GM21515 (cell line): ENCODE results near the gene GRIK4.

Source experiments
- ATAC-seq: cut with Tn5 transposase; IDR thresholded peaks from one replicate; pipeline ENCODE4 v1.9.1; 2021; ENCODE audit not compliant: unreplicated experiment

Gene GRIK4

DNA sequence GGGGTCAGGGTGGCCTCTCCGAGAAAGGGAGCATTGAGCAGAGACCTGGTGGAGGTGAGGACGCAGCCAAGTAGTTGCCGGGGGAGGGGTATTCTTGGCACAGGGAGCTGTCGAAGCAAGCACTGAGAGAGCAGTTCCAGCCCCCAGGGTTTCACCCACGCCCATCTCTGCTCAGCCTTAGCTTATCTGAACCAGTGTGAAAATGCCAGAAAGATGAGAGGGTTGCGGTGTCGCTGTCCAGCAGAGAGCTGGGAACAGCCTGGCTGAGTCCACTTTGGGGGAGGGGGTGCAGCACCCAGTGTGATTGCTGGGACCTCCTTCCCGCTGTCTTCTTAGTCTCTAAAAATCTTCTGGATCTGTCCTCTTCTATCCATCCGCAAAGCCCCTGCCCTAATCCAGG is 389.1 kb downstream of the GRIK4 start:
- ATAC-seq: no peak

DNA sequence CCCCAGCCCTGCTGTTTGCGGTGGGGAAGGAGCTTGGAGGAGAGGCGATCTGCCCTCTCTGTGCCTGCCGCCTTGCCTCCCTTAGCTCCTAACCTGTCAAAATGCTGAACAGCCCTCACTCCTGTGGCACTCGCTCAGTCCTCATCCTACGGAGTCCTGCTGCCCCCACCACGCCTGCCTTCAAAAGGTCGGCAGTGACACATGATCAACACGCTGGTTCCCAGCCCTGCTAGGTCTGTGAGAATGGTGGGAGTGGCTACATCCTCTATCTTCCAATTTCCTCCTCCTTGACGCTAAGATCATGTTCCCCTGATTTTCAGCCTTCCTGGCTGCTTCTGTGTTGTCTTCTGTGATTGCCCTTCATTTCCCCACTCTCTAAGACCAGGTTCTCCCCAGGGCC is 392.1 kb downstream of the GRIK4 start:
- ATAC-seq: no peak

DNA sequence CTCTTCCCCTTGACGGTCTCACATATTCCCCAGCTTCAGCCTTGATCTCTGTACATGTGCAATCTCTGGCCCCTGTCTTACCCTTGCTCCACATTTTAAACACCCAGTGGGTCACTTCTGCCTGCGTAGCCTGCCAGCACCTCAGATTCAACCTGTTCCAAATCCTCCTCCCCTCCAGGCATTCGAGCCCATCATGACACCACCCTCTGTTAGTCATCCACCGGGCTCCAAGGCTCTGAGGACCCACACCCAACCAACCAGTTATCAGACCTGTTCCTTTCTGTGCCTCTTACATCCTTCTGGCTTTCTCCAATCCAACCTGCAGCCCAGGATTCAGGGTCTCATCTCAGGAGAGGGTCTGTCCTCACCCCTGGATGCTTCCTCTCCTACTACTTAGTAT is 392.6 kb downstream of the GRIK4 start:
- no peak for ATAC-seq

DNA sequence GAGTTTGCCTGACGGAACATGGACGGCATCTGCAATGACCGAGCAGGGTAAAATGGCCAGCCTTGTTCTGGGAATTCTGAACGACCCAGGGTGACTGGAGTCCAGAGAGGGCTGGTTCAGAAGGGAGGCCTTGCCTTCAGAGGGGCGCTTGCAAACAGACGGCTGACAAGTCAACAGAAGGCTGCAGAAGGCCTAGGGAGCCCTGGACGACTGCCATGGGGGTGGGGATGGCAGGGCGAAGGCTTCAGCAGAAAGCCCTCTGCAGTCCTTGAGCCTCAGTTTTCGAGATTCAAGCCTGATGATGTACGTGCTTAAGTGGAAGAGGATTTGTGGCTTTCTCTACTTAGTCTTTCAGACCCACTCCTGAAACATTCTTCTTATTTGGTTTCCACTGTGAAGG is 395.2 kb downstream of the GRIK4 start:
- no peak for ATAC-seq

DNA sequence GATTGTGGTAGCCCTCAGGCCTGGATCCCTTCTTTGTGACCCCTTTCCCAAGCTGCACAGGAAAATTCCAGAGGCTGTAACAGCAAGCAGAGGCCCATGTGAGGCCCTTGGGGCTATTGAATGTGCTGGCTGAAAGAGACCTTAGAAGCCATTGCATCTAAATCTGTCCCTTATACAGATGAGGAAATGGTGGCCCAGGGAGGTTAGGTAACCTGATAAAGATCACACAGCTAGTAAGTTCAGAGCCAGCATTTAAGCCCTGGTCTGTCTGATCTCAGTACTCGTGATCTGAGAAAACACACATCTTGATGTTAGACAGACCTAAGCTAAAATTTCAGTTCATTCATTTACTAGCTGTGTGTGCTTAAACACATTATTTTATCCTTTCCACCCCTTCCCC is 396.4 kb downstream of the GRIK4 start:
- no peak for ATAC-seq

DNA sequence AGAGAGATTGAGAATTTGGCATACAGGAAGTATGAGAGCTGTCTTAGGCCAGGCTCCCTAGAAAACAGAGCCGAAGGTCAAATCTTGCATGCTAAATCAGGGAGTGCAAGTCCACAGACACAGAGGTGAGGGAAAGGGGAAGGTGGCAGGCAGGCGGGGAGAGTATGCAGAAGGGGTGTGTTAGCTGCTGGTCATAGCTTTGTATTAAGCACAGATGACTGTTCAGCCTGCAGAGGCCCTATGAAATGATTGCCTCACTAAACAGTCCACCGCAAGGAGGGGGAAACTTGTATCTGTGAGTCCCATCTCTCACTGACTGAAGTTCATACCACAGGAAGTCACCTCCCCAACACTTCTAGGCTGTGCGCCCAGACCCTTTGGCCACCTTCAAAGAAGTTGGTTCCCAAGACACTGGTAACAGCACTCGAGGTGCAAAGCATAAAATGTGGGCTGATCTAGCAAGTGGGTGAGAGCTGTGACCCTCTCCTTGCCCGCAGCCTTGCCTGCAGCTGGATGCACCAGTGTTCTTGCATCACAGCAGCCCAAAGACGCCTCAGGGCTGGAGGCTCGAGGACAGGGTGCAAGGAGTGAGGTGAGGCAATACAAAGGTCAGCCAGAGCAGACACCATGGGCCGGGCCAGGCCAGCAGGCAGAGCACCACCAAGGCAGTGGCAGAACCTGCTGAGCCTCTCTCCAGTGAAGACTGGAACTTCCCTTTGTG is 397.1 kb downstream of the GRIK4 start:
- no peak for ATAC-seq

DNA sequence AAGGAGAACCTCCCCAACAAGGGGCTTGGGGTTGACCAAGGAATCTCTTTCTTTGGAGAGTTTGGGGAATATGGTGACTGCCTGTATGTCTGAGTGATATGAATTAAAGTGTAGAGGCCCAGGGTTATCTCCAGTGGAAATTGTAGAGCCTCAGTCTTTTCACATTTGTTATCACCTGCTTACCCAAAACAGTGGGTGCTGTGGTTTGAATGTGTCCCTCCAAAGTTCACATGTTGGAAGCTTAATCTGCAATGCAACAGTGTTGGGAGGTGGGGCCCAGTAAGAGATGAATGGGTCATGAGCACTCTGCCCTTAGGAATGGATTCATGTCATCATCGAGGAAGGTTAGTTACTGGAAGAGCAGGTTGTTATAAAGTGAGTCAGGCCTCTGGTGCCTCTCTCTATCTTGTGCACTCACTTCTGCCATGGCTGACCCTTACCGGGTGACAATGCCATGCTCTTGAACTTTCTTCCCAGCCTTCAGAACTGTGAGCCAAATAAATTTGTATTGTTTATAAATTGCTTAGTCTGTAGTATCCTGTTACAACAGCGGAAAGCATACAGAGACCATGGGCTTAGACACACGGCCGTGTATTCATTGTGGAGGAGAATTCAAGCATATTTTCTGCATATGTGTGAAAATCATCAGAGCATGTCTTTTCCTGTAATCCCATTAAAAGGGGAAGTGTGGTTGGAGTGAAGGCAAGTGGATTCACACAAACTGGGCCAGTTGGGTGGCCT is 398.3 kb downstream of the GRIK4 start:
- no peak for ATAC-seq

DNA sequence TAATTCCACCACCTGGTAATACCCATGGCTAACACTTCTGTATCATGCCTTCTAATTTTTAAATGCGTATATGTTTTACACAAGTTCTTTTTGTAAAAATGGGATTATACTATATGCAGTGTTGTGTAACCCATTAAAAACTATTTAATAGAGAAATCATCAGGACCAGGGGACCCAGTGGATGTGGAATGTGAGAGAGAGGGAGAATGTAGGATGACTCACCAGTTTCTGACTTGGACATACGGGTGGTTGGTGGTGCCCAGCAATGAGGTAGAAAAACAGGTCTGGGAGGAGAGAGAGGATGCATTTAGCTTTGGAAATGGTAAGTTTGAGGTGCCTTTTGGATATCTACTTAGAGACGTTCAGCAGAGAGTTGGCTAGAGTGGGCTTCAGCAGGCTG is 400.4 kb downstream of the GRIK4 start:
- no peak for ATAC-seq

DNA sequence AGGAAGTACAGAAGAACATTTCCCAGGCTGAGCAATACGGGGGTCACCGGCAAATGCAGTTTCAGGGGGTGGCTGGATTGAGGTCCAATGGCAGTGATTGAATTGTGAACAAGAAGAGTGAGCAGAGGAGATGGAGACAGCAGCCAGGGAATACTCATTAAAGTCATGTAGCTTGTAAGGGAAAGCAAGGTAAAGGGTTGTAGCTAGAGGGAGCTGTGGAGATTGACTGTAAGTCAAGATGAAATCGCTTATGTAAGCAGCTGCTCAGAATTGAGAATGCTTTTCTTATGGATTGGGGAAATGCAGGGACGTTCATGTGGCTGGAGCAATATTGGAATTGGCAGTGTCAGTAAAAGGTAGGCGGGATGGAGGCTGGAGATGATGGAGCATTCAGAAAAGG is 401.0 kb downstream of the GRIK4 start:
- ATAC-seq: no peak

DNA sequence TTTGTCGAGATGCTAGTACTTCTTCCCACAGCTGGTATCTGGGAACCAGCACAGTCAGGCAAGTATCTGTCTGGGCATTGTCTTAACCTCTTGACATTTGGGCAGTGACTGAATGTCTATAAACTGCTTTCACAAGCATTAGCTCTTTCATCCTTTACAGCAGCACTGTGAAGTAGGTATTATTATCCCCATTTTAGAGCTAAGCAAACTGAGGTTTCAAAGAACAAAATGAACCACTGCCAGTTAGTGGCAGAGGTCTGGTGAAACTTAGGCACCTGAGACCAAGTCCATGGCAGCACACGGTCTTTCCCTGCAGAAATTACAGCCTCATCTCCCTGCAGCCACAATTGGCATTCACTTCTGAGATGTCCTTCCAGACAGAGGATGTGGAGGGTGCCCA is 401.4 kb downstream of the GRIK4 start:
- no peak for ATAC-seq

DNA sequence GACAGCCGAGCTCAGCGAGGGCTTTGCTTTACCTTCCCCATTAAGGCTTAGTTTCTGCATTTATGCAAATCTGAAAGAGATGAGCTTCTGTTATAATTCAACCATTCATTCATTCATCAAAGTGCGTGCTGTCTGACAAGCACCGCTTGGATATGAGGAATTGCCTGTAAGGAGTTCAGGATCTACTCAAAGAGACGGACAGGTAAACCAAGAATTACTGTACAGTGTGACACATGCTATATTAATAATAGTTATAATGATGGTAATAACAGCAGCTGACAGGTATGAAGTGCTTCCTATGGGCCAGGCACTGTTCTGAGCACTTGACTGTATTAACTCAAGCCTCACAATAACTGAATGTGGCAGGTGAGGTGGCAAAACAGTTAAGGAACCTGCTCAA is 402.5 kb downstream of the GRIK4 start:
- ATAC-seq: no peak

DNA sequence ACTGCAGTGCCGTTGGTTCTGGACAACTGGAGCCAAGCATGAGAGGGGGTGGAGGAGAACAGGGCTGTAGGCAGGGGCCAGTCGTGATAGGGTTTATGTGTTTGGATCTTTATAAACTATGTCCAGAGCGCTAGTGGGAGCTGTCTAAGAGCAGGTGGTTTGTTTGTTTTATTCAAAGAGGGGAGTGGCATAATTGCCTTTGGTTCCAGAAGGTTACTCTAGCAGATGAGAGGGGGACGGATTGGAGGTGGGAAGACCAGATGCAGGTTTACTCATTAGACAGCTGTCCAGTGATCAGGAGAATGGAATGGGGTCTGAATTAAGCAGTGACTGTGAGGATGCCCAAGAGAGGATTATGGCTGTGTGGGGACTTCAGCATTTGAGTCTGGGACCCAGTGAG is 403.1 kb downstream of the GRIK4 start:
- no peak for ATAC-seq

DNA sequence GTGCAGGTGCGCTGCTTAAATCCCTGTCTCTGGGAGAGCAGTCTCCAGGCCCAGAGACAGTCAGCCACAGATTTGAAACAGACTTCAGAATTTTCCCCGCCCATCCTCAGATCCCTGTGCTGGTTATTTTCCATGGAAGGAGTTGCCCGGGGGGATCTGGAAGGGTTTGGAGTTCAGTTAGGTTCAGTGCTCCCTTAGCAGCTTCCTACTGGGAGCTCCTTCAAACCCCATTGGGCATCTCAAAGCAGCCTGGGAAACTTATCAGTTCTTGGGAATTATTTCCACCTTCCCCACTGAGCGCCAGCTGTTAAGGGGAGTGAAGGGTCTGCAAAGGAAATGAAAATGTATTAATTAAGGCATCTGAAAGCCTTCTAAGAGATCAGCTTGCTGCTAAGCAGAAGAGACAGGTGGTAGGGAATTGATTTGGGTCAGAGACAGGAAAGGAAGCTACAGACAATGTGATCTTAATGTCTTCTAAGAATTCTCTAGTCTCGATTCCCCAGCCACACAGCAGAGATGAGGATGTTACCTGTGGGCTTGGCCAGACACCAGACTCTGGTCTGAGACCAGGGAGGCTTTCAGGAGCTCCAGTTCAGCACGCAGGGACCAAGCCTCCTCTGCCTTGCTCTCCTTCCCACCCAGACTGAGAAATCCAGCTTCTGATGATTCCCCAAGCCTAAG is 406.2 kb downstream of the GRIK4 start:
- ATAC-seq: peak; percentile 52

DNA sequence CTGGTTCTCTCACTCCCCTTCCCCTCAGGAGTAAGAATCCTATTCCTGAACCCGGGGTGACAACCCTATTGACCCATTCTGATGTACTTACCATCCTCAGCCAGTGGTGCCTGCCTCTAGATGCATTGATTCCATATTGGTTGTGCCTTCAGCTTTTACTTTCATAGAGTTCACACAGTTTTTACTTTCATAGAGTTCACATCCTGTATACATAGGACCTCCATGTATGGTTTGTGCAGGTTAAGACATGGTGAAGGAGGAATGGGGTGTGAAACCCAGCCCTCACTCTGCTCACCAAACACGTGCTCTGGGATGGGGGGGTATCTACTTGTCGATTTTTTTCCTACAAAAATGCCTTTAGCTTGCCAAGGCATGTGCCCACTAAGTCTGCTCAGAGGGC is 406.7 kb downstream of the GRIK4 start:
- ATAC-seq: peak; percentile 42

DNA sequence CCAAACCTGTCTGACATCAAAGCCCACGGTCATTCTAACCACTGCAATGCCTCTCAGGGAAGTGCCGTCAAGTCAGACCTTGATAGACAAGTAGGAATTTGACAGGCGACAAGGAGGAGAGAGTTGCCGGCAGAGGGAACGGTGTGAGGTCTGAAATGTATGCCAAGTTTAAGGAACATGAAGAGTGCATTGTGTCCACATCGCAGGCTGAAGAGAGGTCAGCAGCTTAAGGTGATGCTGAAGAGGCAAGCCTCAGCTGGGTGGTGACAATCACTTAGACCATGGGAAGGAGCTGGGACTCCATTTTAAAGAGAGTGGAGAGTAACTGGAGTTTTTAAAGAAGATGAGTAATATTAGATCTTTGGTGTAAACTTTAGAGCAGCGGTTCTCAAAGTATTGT is 407.5 kb downstream of the GRIK4 start:
- ATAC-seq: no peak

DNA sequence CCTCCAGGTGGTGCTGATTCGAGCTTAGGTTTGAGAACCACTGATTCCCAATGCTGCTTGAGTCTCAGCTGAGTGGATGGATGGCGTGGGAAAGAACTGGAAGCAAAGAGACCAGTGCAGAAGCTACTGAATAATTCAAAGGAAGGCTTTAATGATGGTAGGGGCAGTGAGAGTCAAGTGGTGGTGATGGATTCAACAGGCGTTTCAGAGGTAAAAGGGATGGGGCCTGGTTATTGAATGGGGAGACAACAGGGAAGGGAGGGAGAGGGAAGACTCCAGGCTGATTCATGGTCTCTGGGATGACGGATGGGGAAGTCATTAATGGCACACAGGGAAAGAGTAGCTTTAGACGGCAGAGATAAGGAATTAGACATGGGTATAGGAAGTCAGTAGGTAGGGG is 408.0 kb downstream of the GRIK4 start:
- ATAC-seq: no peak

DNA sequence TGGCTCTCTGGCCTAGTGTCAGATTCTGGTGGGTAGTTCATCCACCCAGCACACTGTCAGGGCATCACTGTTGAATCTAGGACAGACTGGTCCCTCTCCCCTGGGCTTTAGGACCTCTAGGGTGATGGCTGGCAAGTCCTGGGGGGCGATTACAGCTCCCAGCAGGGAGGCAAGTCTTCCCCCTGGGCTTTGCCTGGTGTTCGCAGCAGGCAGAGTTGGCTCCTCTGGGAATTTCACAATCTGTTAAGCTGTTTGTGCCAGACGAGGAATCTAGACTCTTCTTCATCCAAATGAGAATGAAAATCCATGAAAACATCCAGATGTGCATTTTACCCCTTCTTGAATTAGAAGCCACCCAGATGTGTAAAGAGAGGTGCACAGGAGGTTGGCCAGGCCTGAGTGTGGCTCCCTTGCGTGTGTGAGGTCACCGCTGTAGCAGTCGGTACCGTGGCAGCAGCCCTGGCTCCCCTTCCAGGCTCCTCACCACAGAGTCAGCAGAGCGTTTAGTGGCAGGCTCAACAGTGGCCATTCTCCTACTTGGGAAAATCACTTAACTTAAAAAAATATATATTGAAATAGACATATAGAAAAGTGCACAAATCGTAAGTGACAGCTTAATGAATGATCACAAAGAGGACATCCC is 412.4 kb downstream of the GRIK4 start:
- no peak for ATAC-seq

DNA sequence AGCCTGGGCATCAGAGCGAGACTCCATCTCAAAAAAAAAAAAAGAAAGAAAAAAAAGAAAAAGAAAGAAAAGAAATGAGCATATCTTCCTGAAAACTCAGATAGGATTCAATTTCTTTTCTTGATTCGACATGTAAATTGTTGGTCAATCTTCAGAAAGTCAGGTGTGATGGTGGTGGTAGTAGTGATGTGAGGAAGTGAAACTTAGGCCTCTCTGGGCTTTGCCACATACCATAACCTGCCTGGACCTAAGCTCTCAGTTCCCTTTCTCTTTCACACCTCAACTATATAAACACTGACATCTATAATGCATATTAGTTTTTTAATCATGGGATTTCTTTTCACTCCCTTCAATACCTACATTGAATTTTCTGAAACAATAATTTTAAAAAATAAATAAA is 414.4 kb downstream of the GRIK4 start:
- ATAC-seq: peak; percentile 99

DNA sequence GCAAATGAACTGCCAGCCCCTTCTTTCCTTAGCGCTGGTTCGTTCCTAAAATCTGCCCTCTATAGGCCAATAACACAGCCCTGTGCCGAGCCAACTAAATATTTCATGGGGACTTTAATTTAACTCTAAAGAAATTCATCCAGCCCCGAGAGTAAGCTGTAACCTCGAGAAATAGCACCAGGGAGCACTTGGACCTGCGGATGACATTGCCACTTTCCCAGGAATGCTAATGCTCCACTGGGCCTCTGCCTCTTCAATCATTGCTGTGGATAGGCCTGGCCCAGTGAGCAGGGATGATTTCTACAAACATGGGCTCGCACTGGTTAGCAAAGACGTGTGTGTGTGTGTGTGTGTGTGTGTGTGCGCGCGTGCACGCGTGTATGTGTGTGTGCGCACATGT is 417.1 kb downstream of the GRIK4 start:
- ATAC-seq: no peak

DNA sequence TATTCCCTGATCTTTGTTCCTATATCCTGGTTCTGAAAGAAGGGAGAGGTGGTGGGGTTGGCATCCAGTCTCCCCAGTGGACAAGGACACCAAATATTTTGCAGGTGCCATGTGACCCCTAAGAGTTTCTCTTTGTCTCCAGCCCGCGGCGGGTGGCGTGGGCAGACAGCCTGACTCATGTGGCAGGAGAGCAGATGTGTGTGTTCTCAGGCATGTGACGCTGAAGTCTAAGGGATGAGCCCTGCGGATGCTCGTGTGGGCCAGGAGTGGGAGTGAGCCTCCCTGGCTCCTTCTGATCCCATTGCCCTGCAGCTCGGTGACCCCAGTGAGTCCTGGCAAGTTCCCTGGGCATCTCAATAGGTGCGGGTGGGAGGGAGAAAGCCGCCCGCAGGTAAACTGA is 417.5 kb downstream of the GRIK4 start:
- ATAC-seq: no peak

DNA sequence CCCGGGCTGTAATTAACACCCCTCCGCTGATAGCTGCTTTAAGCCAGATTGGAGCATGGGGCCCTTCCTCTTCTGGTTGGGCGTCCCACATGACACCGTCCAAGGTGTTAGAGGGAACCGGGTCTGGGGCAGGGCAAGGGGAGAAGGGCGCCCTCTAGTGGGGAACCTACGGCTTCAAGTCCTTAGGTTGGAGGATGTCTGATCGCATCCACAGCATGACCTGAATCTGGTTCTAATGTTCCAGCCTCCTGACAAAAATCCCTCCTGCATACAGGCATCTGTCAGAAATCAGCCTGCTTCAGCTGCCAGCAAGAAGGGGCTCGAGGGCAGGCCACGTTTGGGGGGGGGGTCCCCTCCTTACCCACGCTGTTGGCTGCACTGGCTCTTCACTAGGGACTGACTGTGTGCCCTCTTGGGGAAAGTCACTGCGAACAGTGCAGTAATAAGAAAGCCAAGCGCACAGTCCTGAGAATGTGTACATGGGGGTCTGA is 418.2 kb downstream of the GRIK4 start:
- ATAC-seq: no peak
